B cell (primary cell): ENCODE measurements around the gene GALNT10. TPM values are rescaled to one million over a fixed set of nuclear protein-coding genes. Genes with fewer than 3 reads are reported as not detected.

ENCODE experiments used
- ATAC-seq: fragments of 200-7000 bp; cut with Tn5 transposase; one replicate; pipeline ENCODE4 v1.10.0; 2021; ENCODE audit warnings: low read depth, mild to moderate bottlenecking, moderate number of reproducible peaks, moderate library complexity
- CTCF ChIA-PET: fragments of 350-600 bp; sonication (Branson Sonifier 250); formaldehyde crosslinking; loops from one replicate; lab custom pipeline; 2021; ENCODE audit warnings: antibody characterized with exemption, inconsistent platforms; lab: Charles Lee
- POLR2A ChIA-PET: fragments of 350-600 bp; sonication (Branson Sonifier 250); formaldehyde crosslinking; loops from one replicate; lab custom pipeline; 2021; ENCODE audit warnings: antibody characterized with exemption; lab: Charles Lee
- DNase-seq: peaks from one replicate; pipeline ENCODE4 v3.0.0; 2013
- H2AFZ ChIP-seq: 2 replicates; pipeline ENCODE4 v1.6.1; 2012; ENCODE audit warnings: mild to moderate bottlenecking, low read depth, low read length; ENCODE audit not compliant: insufficient read depth, poor library complexity, severe bottlenecking
- H3K27ac ChIP-seq, 2 donors: 1 replicate in 1 of 2; 2 replicates in 1 of 2; pipeline ENCODE4 v1.5.1; 2012 to 2013; ENCODE audit warnings: low read length in 2 of 2, mild to moderate bottlenecking in 2 of 2, moderate library complexity in 1 of 2
- H3K27me3 ChIP-seq, 4 experiments: fragments of 200-600 bp in 1 of 4; sonication (generic) in 1 of 4; replicated peaks in 1 of 4; 1 replicate in 2 of 4; 2 replicates in 2 of 4; pipeline versions ENCODE4 v1.6.1 to v1.7.0; 2013 to 2016; ENCODE audit warnings: low read length in 3 of 4, mild to moderate bottlenecking in 2 of 4, mixed read lengths in 1 of 4, moderate library complexity in 1 of 4; ENCODE audit not compliant: insufficient read depth in 4 of 4, control insufficient read depth in 3 of 4; ENCODE audit errors: control extremely low read depth in 1 of 4
- H3K36me3 ChIP-seq, 2 experiments: replicated peaks in 1 of 2; 1 replicate in 1 of 2; 2 replicates in 1 of 2; pipeline versions ENCODE4 v1.6.1 to v1.7.1; 2013; ENCODE audit warnings: low read length in 1 of 2; ENCODE audit not compliant: insufficient read depth in 2 of 2, control insufficient read depth in 1 of 2; ENCODE audit errors: control extremely low read depth in 1 of 2, extremely low read depth in 1 of 2
- H3K4me1 ChIP-seq, 2 donors: fragments of 200-600 bp in 1 of 2; sonication (generic) in 1 of 2; 1 replicate in 1 of 2; 2 replicates in 1 of 2; pipeline versions ENCODE4 v1.5.1 to v1.6.1; 2013 to 2017; ENCODE audit warnings: low read length in 2 of 2; ENCODE audit not compliant: control insufficient read depth in 2 of 2, insufficient read depth in 2 of 2
- H3K4me2 ChIP-seq: replicated peaks from 2 replicates; pipeline ENCODE3; 2012; ENCODE audit warnings: mild to moderate bottlenecking, low read depth, low read length; ENCODE audit not compliant: poor library complexity, severe bottlenecking
- H3K4me3 ChIP-seq, 5 experiments: fragments of 200-600 bp in 1 of 5; sonication (generic) in 1 of 5; 1 replicate in 3 of 5; 2 replicates in 2 of 5; pipeline versions ENCODE4 v1.5.1 to v1.7.0; 2011 to 2016; ENCODE audit warnings: low read length in 4 of 5, mild to moderate bottlenecking in 4 of 5, low read depth in 2 of 5, control low read depth in 1 of 5, moderate library complexity in 1 of 5; ENCODE audit not compliant: insufficient read depth in 1 of 5; ENCODE audit errors: control extremely low read depth in 1 of 5, extremely low read depth in 1 of 5
- H3K79me2 ChIP-seq: fragments of 200-600 bp; sonication (generic); one replicate; pipeline ENCODE4 v1.6.0; 2016; ENCODE audit warnings: low read length; ENCODE audit not compliant: control insufficient read depth, insufficient read depth
- H3K9ac ChIP-seq: fragments of 200-600 bp; sonication (generic); 2 replicates; pipeline ENCODE4 v1.6.1; 2017; ENCODE audit warnings: mild to moderate bottlenecking, low read length, moderate library complexity
- H3K9me3 ChIP-seq, 3 donors: one replicate each; pipeline versions ENCODE4 v1.6.1 to v1.7.1; 2013; ENCODE audit warnings: low read length in 2 of 3; ENCODE audit not compliant: control insufficient read depth in 2 of 3, insufficient read depth in 1 of 3; ENCODE audit errors: control extremely low read depth in 1 of 3
- H4K20me1 ChIP-seq: 2 replicates; pipeline ENCODE4 v1.6.0; 2012; ENCODE audit warnings: mild to moderate bottlenecking, low read length; ENCODE audit not compliant: insufficient read depth, control insufficient read depth, poor library complexity, severe bottlenecking
- H3K27ac Mint-ChIP-seq: one replicate; pipeline ENCODE4 v1.8.0; 2021; ENCODE audit warnings: mixed read lengths
- H3K27me3 Mint-ChIP-seq: one replicate; pipeline ENCODE4 v1.8.0; 2021; ENCODE audit warnings: mixed read lengths
- H3K4me1 Mint-ChIP-seq: one replicate; pipeline ENCODE4 v1.8.0; 2021; ENCODE audit warnings: mixed read lengths
- H3K4me3 Mint-ChIP-seq: one replicate; pipeline ENCODE4 v1.8.0; 2021; ENCODE audit warnings: mixed read lengths
- H3K9me3 Mint-ChIP-seq: one replicate; pipeline ENCODE4 v1.8.0; 2022; ENCODE audit warnings: mixed read lengths; ENCODE audit not compliant: insufficient read depth
- EZH2 ChIP-seq: IDR thresholded peaks from 2 replicates; pipeline ENCODE4 v1.6.1; 2012; ENCODE audit warnings: borderline replicate concordance, low read depth, mild to moderate bottlenecking, moderate library complexity, low read length; ENCODE audit not compliant: insufficient read depth, poor library complexity, severe bottlenecking
- WGBS: methylation state at CpG from one replicate; pipeline ENCODE4 v1.1.5; 2013; ENCODE audit warnings: missing lambda C conversion rate; ENCODE audit not compliant: insufficient coverage; 5-methylcytosine and 5-hydroxymethylcytosine counted together
- intact Hi-C: fragments of 100-400 bp; cut with micrococcal nuclease; formaldehyde crosslinking; loops from one replicate; pipeline ENCODE4 v1.10.0; 2022
- polyA plus RNA-seq: library from polyadenylated mRNA; depleted of rRNA; stranded (reverse); fragments of >200 nt; gene quantifications from 2 replicates; pipeline ENCODE4 v1.2.3, GENCODE V29; 2012
- total RNA-seq, 2 donors: library from RNA; stranded (reverse); fragments of 120-200 nt in 1 of 2; gene quantifications; 1 replicate in 1 of 2; 2 replicates in 1 of 2; pipeline versions ENCODE4 v1.2.3 to v1.2.4, GENCODE V29; 2013 to 2022
- TF ChIP-seq, protein P1 (sequence below): fragments of 200-600 bp; IDR thresholded peaks from one replicate; pipeline ENCODE4 v1.8.0; 2022; ENCODE audit warnings: antibody characterized with exemption, mild to moderate bottlenecking

Gene GALNT10
- total and polyA plus RNA-seq, 2 donors (not counting 1 experiment from before 2014, with no cell fraction given), result 27.7 to 42.8 TPM

DNA sequence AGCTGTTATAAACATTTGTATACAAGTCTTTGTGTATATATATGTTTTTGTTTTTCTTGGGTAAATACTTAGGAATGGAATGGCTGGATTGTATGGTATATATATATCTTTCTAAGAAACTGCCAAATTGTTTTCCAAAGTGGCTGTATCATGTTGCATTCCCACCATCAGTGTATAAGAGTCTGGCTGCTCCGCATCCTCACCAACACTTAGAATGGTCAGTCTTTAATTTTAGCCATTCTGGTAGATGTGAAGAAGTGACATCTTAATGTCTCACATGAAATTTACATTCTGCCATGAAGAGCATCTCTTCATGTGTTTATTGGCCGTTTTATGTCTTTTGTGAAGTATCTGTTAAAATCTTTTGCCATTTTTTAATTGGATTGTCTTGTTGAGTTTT is 31.9 kb downstream of the GALNT10 start:
- H3K4me1 ChIP-seq, result peaks cover 10 to 17% of the 10 kb centered on the region in 2 donors
- no peaks in the 10 kb centered on the region for H3K9me3 Mint-ChIP-seq
- no peak overlapping the region for H3K27ac ChIP-seq
- H3K4me3 ChIP-seq, result no peak overlapping the region
- intact Hi-C loops, result no loop called here
- no peaks in the 10 kb centered on the region for H4K20me1 ChIP-seq
- ChIA-PET POLR2A (interaction anchor here (0.7 to 1.1 kb wide), 2 partner anchors 8 to 14 kb away, joined by 3 read pairs; no protein-coding TSS in a partner anchor), CTCF (interaction anchor here (1.1 to 1.3 kb wide), 2 partner anchors 9 to 33 kb away, joined by 3 to 4 read pairs; partner anchors contain the start of gene GALNT10)
- H3K36me3 ChIP-seq, result peaks cover 0 to 13% of the 10 kb centered on the region in 2 experiments
- peaks cover 32% of the 10 kb centered on the region for H3K4me1 Mint-ChIP-seq
- no CpG with 5 or more reads among the region's 2 CpGs for WGBS
- H3K79me2 ChIP-seq, result peaks cover 30% of the 10 kb centered on the region
- peaks cover 0 to 6% (median 5%) of the 10 kb centered on the region in 3 donors for H3K9me3 ChIP-seq
- H3K27ac Mint-ChIP-seq, result no peak overlapping the region
- H2AFZ ChIP-seq, result no peak overlapping the region
- TF ChIP-seq, protein P1, sequence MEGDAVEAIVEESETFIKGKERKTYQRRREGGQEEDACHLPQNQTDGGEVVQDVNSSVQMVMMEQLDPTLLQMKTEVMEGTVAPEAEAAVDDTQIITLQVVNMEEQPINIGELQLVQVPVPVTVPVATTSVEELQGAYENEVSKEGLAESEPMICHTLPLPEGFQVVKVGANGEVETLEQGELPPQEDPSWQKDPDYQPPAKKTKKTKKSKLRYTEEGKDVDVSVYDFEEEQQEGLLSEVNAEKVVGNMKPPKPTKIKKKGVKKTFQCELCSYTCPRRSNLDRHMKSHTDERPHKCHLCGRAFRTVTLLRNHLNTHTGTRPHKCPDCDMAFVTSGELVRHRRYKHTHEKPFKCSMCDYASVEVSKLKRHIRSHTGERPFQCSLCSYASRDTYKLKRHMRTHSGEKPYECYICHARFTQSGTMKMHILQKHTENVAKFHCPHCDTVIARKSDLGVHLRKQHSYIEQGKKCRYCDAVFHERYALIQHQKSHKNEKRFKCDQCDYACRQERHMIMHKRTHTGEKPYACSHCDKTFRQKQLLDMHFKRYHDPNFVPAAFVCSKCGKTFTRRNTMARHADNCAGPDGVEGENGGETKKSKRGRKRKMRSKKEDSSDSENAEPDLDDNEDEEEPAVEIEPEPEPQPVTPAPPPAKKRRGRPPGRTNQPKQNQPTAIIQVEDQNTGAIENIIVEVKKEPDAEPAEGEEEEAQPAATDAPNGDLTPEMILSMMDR, result no peak
- no peak for TF ChIP-seq EZH2
- H3K27me3 Mint-ChIP-seq, result no peaks in the 10 kb centered on the region
- no peak overlapping the region for H3K4me3 Mint-ChIP-seq
- no peak overlapping the region for H3K9ac ChIP-seq
- H3K27me3 ChIP-seq, result no peaks in the 10 kb centered on the region
- ATAC-seq (no peak), DNase-seq (no peak)
- H3K4me2 ChIP-seq, result no peak overlapping the region

DNA sequence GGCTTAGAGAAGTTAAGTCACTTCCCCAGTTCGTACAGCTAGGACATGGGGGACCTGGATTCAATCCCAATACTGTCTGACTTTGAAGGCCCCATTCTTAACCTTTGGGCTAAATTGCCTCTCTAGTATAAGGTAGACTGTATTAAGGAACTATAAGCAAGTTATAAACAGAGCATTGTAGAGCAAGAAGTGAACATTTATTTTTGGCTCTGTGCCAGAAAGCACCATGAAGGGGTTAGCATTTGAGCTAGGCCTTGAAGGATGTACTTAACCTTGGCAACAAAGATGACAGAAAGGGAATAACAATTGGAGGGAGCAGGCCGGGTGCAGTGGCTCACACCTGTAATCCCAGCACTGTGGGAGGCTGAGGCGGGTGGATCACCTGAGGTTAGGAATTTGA is 32.8 kb downstream of the GALNT10 start:
- peaks cover 41% of the 10 kb centered on the region for H3K4me1 Mint-ChIP-seq
- Histone ChIP-seq H3K79me2 (peaks cover 36% of the 10 kb centered on the region), H3K4me2 (no peak overlapping the region), H2AFZ (no peak overlapping the region), H3K27me3 (no peaks in the 10 kb centered on the region), H3K9me3 (peaks cover 0 to 6% (median 5%) of the 10 kb centered on the region in 3 donors), H3K27ac (no peak overlapping the region), H4K20me1 (no peaks in the 10 kb centered on the region), H3K9ac (no peak overlapping the region), H3K4me1 (peaks cover 17 to 24% of the 10 kb centered on the region in 2 donors), H3K4me3 (no peak overlapping the region), H3K36me3 (peaks cover 0 to 13% of the 10 kb centered on the region in 2 experiments)
- no peak overlapping the region for H3K27ac Mint-ChIP-seq
- intact Hi-C loops, result no loop called here
- DNase-seq (no peak), ATAC-seq (no peak)
- H3K27me3 Mint-ChIP-seq, result no peaks in the 10 kb centered on the region
- H3K4me3 Mint-ChIP-seq, result no peak overlapping the region
- H3K9me3 Mint-ChIP-seq, result no peaks in the 10 kb centered on the region
- no peak for TF ChIP-seq EZH2
- TF ChIP-seq, protein P1, result no peak
- ChIA-PET POLR2A (no interaction called here), CTCF (no interaction called here)
- WGBS, result no CpG with 5 or more reads among the region's 3 CpGs
